Kidney epithelial cell (primary cell): ENCODE measurements around the gene BDKRB1. TPM values are rescaled to one million over a fixed set of nuclear protein-coding genes. Genes with fewer than 3 reads are reported as not detected.

ENCODE experiments used
- DNase-seq: peaks from one replicate; pipeline ENCODE4 v3.0.0-alpha.2; 2010; ENCODE audit warnings: low read depth
- H3K27me3 ChIP-seq: 2 replicates; pipeline ENCODE4 v1.6.0; 2011; ENCODE audit warnings: low read length; ENCODE audit not compliant: control insufficient read depth, insufficient read depth
- H3K36me3 ChIP-seq: 2 replicates; pipeline ENCODE4 v1.5.1; 2011; ENCODE audit warnings: low read length; ENCODE audit not compliant: control insufficient read depth, insufficient read depth
- H3K4me3 ChIP-seq: 2 replicates; pipeline ENCODE4 v1.5.1; 2011; ENCODE audit warnings: low read depth, mild to moderate bottlenecking, control low read depth, low read length
- CTCF ChIP-seq: IDR thresholded peaks from 2 replicates; pipeline ENCODE4 v1.5.1; 2011; ENCODE audit warnings: mild to moderate bottlenecking, moderate library complexity, low read length, control low read depth, inconsistent platforms; ENCODE audit not compliant: insufficient read depth, poor library complexity, severe bottlenecking
- total RNA-seq: library from RNA; depleted of rRNA; stranded (reverse); fragments of >200 nt; gene quantifications from 2 replicates; pipeline ENCODE4 v1.2.3, GENCODE V29; 2015

The BDKRB1 gene
- total RNA-seq, 1 donor from 2014 or later = 0.17 TPM

- no peak for DNase-seq
- TF ChIP-seq CTCF = no peak
- Histone ChIP-seq H3K27me3 (peaks cover 2% of the 10 kb centered on the region), H3K36me3 (no peaks in the 10 kb centered on the region), H3K4me3 (no peak overlapping the region)
Measured at GRCh38 chr14:96256407-96256806, 397 bp downstream of the BDKRB1 start.

DNA sequence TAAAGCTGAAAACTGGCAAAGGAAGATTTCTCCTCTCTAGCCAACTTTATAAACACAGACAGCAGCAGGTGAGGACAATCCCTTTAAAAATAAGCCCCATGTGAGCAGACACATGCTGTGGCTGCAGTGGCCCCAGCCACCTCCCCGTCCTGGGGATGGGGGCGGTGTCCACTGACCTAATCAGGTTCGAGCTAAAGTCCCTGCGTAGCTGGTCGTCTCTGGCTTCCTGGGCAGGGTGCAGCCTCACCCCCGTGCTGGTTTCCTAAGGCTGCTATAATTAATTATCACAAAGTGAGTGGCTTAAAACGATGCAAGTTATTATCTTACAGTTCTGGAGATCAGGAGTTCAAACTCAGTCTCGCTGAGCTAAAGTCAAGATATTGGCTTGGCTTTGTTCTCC is 1.0 kb downstream of the BDKRB1 start:
- peaks cover 2% of the 10 kb centered on the region for H3K27me3 ChIP-seq
- H3K4me3 ChIP-seq = no peak overlapping the region
- DNase-seq = no peak
- TF ChIP-seq CTCF = no peak
- H3K36me3 ChIP-seq = no peaks in the 10 kb centered on the region

DNA sequence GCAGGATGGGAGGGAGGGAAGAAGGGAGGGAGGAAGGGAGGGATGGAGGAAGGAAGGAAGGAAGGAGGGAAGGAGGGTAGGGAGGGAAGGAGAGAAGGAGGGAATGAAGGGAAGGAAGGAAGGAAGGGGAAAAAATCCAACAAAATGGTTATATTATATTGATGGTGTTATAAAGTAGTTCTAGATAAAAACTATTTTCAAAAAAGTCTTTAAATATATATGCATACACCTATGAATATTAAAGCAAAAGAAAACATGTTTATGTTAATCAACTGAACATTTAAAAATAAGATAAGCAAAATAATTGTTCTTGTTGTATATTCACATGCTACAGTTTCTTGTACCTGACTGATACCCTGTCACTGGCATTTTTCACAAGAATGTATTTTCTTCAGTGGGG is 1.9 kb downstream of the BDKRB1 start:
- Histone ChIP-seq H3K27me3 (peaks cover 2% of the 10 kb centered on the region), H3K4me3 (no peak overlapping the region), H3K36me3 (no peaks in the 10 kb centered on the region)
- no peak for DNase-seq
- no peak for TF ChIP-seq CTCF

DNA sequence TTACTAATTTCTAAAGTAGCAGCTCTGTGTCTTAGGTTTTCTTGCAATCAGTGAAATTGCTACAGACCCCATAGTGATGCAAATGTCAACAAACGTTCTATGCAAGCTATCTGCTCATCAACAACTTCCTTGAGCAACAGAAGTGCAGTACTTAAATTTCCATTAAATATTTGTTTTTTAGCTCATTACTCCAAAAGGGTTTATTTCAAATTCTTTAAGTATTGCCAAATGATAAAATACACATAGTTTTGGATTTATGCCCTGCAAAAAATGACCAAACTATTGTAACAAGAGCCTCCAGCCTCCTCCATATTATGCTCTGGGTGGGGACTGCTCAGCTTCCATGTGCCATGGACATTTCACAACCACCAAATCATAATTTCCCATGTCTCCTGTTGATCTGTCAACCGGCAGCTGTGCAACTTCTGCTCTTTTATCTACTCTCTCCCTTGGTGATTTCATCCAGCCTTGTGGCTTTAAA is 4.4 kb downstream of the BDKRB1 start:
- H3K36me3 ChIP-seq = no peaks in the 10 kb centered on the region
- no peak for DNase-seq
- no peak for TF ChIP-seq CTCF
- H3K27me3 ChIP-seq = peaks cover 2% of the 10 kb centered on the region
- no peak overlapping the region for H3K4me3 ChIP-seq

GRCh38 chr14:96261053-96261452 is 5.0 kb downstream of the BDKRB1 start:
- H3K36me3 ChIP-seq = no peaks in the 10 kb centered on the region

More at GRCh38 chr14:96261053-96261452, 5.0 kb downstream of the BDKRB1 start:
- DNase-seq = no peak
- Histone ChIP-seq H3K27me3 (peaks cover 2% of the 10 kb centered on the region), H3K4me3 (no peak overlapping the region)
- TF ChIP-seq CTCF = no peak
